HG03097 (cell line): Measurements from ENCODE around the gene HSPA13.
"Not testable (repeated sequence)": the region's sequence is repeated elsewhere in the genome, so short reads cannot be mapped to it uniquely, and the experiment has no call there.

Source experiments
- ATAC-seq: cut with Tn5 transposase; IDR thresholded peaks from one replicate; pipeline ENCODE4 v1.9.1; 2021; ENCODE audit not compliant: unreplicated experiment, low FRiP score

HSPA13 gene, protein sequence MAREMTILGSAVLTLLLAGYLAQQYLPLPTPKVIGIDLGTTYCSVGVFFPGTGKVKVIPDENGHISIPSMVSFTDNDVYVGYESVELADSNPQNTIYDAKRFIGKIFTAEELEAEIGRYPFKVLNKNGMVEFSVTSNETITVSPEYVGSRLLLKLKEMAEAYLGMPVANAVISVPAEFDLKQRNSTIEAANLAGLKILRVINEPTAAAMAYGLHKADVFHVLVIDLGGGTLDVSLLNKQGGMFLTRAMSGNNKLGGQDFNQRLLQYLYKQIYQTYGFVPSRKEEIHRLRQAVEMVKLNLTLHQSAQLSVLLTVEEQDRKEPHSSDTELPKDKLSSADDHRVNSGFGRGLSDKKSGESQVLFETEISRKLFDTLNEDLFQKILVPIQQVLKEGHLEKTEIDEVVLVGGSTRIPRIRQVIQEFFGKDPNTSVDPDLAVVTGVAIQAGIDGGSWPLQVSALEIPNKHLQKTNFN

DNA sequence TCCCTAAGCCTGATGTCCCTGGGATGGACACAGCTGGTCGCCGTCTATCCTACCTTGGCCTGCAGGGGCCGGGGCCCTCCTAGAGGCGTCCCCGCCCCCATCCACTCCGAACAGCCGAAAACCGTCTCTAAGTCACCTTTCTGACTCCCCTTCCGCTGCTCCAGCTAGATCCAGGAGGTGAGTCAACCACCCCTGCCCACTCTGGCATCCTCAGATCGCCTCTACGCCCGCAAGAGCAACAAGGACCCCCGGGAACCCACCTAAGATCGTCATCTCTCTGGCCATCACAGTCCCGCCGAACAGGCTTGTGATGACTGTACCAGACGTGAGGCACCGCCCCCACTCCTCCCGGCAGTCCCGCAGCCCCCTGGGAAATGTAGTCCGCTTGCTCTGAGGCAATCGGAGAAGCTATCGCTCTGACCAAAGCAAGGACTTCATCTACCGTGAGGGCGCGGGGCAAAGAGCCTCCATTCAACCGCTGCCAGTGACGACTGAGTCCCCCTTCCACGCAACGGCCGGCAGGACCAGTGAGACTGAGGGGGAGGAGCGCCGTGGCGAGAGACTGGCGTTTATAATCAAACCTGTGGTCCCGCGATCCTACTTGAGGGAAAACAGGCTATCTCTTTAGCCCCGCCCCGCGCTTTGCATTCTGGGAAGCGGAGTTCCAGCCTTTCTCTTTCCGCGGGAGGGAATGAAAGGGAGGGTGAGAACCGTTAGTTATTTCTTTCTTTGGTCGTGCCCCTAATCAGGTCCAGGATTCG, at the start of gene HSPA13:
HSPA13 (minus strand) TSS at position 312 of the 761 bp plus-strand sequence; CDS start at position 285, 27 bp downstream.
- peak; percentile 99 for ATAC-seq

DNA sequence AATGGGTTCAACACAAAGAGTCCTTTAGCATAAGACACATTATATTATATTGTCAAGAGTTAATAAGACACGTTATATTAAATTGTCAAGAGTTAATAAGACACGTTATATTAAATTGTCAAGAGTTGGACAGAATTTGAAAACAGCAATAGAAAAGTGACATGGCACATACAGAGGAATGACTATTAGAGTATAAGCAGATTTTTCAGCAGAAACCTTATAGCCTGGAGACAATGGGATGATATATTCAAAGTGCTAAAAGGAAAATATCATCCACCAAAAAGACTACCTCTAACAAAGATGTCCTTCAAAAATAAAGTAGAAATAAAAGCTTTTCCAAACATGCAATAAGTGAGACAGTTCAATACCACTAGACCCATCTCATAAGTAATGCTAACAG, 36.0 kb upstream of the HSPA13 start:
- ATAC-seq, result no peak

- no peak for ATAC-seq
These were observed 32.1 kb upstream of the HSPA13 start for GRCh38 chr21:14414932-14415508.

- no peak for ATAC-seq
These were observed 23.0 kb upstream of the HSPA13 start for GRCh38 chr21:14405962-14406361.

DNA sequence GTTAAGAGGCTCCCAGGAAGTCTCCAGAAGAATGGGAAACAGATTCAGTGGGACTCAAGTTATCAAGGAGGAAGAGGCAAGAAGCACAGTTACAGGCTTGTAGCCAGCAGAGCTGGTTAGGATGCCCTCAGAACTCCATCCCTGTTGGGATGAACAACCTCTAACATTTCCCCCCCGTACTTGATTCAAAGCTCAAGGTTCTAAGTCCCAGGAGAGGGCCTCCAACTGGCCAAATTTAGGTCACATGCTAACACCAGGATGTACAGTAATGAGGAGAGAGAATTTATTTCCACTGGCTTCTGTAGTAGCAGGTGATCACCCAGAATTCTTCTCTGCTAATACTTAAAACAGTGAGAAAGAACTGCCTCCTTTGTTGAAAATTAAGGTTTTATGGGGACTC, 22.3 kb upstream of the HSPA13 start:
- no peak for ATAC-seq

- ATAC-seq, result no peak
These were observed 20.9 kb upstream of the HSPA13 start for GRCh38 chr21:14403681-14404318.

- ATAC-seq, result no peak
These were observed 18.3 kb upstream of the HSPA13 start for GRCh38 chr21:14401217-14401616.

DNA sequence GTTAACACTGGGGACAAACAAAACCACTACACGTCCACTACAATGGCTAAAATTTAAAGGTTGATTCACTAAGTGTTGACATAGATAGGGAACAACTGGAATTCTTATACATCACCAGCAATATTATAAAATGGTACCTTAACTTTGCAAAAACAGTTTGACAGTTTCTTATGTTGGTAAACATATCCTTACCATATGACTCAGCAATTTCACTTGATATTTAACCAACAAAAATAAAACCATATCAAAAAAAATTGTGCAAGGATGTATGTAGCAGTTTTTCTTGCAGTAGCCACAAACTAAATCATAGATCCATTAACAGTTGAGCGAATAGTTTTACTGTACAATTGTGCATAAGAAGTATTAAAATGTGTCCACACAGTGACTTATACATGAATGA, 5.3 kb upstream of the HSPA13 start:
- no peak for ATAC-seq

DNA sequence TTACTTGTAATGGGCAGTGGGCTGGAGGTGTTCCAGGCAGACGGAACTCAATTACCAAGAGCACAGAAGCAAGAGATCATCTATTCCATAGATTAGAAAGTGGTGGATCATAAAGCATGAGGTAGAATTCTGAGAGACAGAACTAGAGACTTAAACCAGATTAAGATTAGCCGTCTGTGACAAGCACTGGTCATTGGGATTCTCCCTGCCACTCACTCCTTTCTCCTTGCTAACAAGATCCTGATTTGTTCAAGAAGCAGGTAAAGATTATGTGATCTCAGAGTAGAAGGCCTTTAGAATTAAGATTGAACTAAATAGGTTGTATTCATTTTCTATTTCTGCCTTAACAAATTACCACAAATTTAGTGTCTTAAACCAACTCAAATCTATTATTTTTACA, 1.5 kb upstream of the HSPA13 start:
- no peak for ATAC-seq

- ATAC-seq, result peak; percentile 24
These were observed 742 bp upstream of the HSPA13 start for GRCh38 chr21:14383596-14384180.

GRCh38 chr21:14382486-14382834, 486 bp downstream of the HSPA13 start:
- no peak for ATAC-seq

DNA sequence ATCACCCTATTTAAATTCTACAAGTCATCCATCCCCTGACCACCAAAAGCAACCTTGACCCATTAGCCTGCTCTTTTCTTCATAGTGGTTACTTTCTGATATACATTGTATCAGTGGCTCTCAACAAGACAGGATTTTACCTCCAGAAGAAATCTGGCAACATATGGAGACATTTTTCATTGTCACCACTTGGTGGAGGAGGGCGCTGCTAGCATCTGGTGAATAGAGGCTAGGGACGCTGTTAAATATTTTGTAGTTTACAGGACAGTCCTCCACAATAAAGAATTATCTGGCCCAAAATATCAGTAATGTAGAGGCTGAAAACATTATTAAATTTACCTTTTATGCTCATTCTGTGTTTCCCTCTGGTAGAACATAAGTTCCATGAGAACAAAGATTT, 6.1 kb downstream of the HSPA13 start:
- ATAC-seq, result no peak

- no peak for ATAC-seq
These were observed 15.9 kb downstream of the HSPA13 start for GRCh38 chr21:14366998-14367397.

DNA sequence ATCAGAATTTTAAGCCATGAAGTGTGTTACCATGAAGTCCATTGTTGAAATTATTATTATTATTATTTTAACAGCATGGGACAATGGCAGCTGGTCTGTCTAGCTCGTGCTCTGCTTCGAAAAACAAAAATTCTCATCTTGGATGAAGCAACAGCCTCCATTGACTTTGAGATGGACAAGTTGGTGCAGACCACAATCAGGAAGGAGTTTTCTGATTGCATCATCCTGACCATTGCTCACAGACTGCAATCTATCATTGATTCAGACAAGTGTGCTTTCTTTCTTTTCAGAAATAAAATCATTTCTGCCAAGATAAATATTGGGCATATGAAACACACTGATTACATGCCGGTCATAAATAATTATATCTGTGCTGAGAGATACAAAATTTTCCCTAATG, 21.0 kb downstream of the HSPA13 start:
- ATAC-seq, result no peak

GRCh38 chr21:14358775-14359174, 24.2 kb downstream of the HSPA13 start:
- ATAC-seq, result no peak

DNA sequence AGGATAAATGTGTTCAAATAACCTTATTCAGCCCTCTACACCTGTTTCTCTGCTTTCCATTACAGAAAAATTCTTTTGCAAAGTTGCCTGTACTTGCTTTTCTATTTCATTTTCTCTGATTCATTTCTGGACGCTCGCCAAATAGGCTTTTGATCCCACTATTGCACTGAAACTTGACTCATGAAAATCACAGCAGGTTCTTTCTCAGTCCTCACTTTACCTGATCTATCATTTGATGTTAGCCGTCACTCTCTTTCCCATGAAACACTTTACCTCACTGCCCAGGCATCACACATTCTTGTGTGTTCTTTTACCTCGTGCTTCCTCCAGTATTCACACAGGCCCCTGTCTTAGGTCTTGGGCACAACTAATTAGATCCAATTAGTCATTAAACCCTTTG, 26.2 kb downstream of the HSPA13 start:
- ATAC-seq, result no peak

GRCh38 chr21:14354515-14354914, 28.4 kb downstream of the HSPA13 start:
- no peak for ATAC-seq

DNA sequence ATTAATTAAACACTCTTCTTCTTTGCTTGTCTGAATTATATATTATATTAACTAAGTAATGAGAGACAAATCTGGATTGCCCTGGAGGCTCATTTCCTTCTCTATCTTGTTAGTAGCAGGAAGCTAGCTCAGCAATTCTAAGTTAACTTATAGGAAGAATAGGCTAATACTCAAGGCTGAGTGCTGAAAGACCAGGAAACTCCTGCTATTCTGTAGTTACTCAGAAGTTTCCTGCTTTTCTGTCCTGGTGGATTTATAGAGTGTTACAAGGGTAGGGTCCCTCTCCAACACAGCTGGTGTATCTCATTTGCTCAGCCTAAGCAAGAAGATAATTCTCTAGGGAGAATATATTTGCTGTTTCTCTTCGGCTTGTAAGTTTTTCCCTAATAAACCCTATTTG, 29.2 kb downstream of the HSPA13 start:
- ATAC-seq, result no peak

DNA sequence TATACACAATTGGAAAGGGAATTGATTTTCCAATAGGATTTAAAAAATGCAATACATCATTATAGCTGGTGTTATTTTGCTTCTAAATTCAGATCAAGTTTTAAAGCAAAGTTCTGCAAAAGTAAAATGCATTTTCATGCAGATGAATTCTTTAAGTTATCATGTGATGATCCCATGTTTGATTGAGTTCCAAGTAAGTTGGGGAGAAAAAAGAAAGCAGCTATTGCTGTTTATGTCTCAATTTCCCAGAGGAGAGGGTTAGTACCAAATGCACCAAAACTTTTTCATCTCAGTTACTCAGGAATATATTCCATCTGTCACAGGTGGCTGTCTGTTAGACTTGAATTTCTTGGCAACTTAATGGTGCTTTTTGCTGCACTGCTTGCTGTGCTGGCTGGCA, 29.7 kb downstream of the HSPA13 start:
- no peak for ATAC-seq

DNA sequence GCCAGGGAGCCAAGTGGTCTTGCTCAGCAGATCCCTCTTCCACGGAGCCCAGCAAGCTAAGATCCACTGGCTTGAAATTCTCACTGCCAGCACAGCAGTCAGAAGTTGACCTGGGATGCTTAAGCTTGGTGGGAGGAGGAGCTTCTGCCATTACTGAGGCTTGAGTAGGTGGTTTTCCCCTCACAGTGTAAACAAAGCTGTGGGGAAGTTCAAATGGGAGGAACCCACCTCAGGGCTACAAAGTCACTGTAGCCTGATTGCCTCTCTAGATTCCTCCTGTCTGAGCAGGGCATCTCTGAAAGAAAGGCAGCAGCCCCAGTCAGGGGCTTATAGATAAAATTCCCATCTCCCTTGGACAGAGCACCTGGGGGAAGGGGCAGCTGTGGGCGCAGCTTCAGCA, 55.6 kb downstream of the HSPA13 start:
- ATAC-seq, result not testable (repeated sequence)

- no peak for ATAC-seq
These were observed 57.4 kb downstream of the HSPA13 start for GRCh38 chr21:14325595-14325994.
